ENCODE measurements around the gene NOXO1. TPM values are rescaled to one million over a fixed set of nuclear protein-coding genes. Genes with fewer than 3 reads are reported as not detected.

The NOXO1 gene
- total and polyA plus RNA-seq, 11 donors: 0.06 to 0.15 TPM; not detected in 9

DNA sequence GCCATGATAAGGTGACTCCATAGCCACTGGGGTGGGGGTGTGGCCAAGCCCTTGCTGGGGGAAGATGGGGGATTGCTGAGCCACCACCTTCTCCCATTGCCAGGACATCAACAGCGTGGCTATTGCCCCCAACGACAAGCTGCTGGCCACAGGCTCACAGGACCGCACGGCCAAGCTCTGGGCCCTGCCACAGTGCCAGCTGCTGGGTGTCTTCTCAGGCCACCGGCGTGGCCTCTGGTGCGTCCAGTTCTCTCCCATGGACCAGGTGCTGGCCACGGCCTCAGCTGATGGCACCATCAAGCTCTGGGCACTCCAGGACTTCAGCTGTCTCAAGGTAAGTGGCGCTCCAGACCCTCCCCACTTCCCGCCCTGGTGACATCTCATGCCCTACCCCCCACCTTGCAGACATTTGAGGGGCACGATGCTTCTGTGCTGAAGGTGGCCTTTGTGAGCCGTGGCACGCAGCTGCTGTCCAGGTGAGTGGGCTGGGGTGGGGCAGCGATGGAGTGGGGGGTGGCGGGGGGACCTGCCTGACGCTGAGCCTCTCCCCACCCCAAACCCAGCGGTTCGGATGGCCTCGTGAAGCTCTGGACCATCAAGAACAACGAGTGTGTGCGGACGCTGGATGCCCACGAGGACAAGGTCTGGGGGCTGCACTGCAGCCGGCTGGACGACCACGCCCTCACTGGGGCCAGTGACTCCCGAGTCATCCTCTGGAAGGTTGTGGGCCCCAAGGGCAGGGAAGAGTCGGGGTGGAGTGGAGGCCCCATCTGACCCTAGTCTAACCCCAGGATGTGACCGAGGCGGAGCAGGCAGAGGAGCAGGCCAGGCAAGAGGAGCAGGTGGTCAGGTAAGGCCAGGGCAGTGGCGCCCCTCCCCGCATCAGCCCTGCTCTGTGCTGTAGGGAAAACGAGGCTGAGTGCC is 4.1 kb downstream of the NOXO1 start:
- no peak overlapping the region for H3K27ac ChIP-seq
- peaks cover 7 to 82% (median 36%) of the 10 kb centered on the region in 9 donors for H3K27me3 ChIP-seq
- no peaks in the 10 kb centered on the region for H3K9me3 ChIP-seq
- peaks cover 4 to 49% (median 41%) of the 10 kb centered on the region in 9 donors for H3K36me3 ChIP-seq
- H3K4me1 ChIP-seq: peaks cover 0 to 38% (median 14%) of the 10 kb centered on the region in 12 donors
- TF ChIP-seq POLR2A (IDR thresholded peaks at IDR 0.05): no peak
- TF ChIP-seq, protein P1, sequence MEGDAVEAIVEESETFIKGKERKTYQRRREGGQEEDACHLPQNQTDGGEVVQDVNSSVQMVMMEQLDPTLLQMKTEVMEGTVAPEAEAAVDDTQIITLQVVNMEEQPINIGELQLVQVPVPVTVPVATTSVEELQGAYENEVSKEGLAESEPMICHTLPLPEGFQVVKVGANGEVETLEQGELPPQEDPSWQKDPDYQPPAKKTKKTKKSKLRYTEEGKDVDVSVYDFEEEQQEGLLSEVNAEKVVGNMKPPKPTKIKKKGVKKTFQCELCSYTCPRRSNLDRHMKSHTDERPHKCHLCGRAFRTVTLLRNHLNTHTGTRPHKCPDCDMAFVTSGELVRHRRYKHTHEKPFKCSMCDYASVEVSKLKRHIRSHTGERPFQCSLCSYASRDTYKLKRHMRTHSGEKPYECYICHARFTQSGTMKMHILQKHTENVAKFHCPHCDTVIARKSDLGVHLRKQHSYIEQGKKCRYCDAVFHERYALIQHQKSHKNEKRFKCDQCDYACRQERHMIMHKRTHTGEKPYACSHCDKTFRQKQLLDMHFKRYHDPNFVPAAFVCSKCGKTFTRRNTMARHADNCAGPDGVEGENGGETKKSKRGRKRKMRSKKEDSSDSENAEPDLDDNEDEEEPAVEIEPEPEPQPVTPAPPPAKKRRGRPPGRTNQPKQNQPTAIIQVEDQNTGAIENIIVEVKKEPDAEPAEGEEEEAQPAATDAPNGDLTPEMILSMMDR (IDR thresholded peaks at IDR 0.05): no peak
- no peak for ATAC-seq
- intact Hi-C loops (cut with DNase I): no loop called here
- H3K4me3 ChIP-seq: no peak overlapping the region
- 92 to 94% (median 93%) methylated on average over 28 to 33 of the region's 33 CpGs for WGBS, 4 donors
- peak in 1 of 5 donors; percentile 27 for DNase-seq

DNA sequence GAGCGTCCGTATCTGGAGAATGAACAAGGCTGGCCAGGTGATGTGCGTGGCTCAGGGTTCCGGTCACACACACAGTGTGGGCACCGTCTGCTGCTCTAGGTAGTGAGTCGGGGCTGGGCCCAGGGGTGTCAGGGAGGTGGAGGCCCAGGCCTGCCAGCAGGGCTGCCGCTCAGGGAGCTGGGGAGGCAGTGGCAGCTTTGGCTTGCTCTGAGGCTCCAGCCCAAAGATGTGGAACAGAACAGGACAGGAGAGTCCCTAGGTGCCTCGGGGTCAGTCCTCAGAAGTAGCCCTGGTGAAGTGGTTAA is 5.1 kb downstream of the NOXO1 start:
- peaks cover 4 to 72% (median 31%) of the 10 kb centered on the region in 9 donors for H3K27me3 ChIP-seq
- WGBS, 4 donors: 95 to 100% (median 97%) methylated on average over 8 of the region's 8 CpGs
- DNase-seq (no peak), ATAC-seq (no peak)
- H3K9me3 ChIP-seq: no peaks in the 10 kb centered on the region
- peaks cover 0 to 43% (median 17%) of the 10 kb centered on the region in 12 donors for H3K4me1 ChIP-seq
- H3K27ac ChIP-seq: no peak overlapping the region
- intact Hi-C loops (cut with DNase I): no loop called here
- H3K36me3 ChIP-seq: peaks cover 4 to 49% (median 41%) of the 10 kb centered on the region in 9 donors
- no peak for TF ChIP-seq POLR2A (IDR thresholded peaks at IDR 0.05)
- TF ChIP-seq, protein P1 (IDR thresholded peaks at IDR 0.05): no peak
- no peak overlapping the region for H3K4me3 ChIP-seq

DNA sequence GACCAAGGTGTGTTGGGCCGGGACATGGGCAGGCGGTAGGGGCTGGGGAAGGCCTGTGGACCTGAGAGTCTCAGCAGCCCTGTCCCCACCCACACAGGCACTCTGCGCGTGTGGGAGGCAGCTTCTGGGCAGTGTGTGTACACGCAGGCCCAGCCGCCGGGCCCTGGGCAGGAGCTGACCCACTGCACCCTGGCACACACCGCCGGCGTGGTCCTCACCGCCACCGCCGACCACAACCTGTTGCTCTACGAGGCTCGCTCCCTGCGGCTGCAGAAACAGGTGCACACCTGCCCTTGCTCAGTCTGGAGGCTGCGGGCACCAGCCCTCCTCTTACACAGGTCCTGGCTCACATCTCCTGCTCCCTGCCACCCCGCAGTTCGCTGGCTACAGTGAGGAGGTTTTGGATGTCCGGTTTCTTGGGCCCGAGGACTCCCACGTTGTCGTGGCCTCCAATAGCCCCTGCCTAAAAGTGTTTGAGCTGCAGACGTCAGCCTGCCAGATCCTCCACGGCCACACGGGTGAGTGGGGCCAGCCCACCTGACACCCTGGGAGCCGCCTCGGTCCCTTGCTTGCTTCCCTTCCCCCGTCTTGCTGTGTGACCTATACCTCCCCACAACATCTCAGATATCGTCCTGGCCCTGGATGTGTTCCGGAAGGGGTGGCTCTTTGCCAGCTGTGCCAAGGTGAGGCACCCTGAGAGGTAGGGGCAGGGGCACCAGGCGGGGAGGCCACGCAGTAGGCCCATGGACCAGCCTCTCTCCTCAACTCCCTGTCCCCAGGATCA is 5.6 kb downstream of the NOXO1 start:
- Histone ChIP-seq H3K4me3 (no peak overlapping the region), H3K9me3 (no peaks in the 10 kb centered on the region), H3K4me1 (peaks cover 0 to 46% (median 21%) of the 10 kb centered on the region in 12 donors), H3K27me3 (peaks cover 0 to 67% (median 26%) of the 10 kb centered on the region in 9 donors), H3K36me3 (peaks cover 4 to 49% (median 41%) of the 10 kb centered on the region in 9 donors), H3K27ac (no peak overlapping the region)
- TF ChIP-seq, protein P1 (IDR thresholded peaks at IDR 0.05): no peak
- no peak for TF ChIP-seq POLR2A (IDR thresholded peaks at IDR 0.05)
- WGBS, 4 donors: 90 to 96% (median 94%) methylated on average over 26 to 33 of the region's 33 CpGs
- ATAC-seq (no peak), DNase-seq (no peak)
- intact Hi-C loops (cut with DNase I): no loop called here

Data from heart left ventricle (tissue), 16 donors.